ENCODE measurements around the gene SRSF12. TPM values are rescaled to one million over a fixed set of nuclear protein-coding genes. Genes with fewer than 3 reads are reported as not detected.

SRSF12 gene
- total RNA-seq, 2 experiments from 2014 or later, result not detected

GRCh38 chr6:89084954-89085353, 32.9 kb downstream of the SRSF12 start:
- ATAC-seq (ENCODE audit: poor library complexity) (no peak), DNase-seq (peak in 1 of 14 experiments; percentile 2)
- Histone ChIP-seq H3K9me3 (ENCODE audit: control insufficient read depth in 1 of 2, insufficient read depth in 1 of 2, low read length in 2 of 2) (no peaks in the 10 kb centered on the region), H3K27me3 (ENCODE audit: control insufficient read depth in 1 of 2, insufficient read depth in 2 of 2, low read length in 2 of 2) (no peaks in the 10 kb centered on the region), H3K36me3 (ENCODE audit: insufficient read depth, low read length) (peaks cover 35% of the 10 kb centered on the region), H3K4me1 (ENCODE audit: insufficient read depth, low read length) (peaks cover 21% of the 10 kb centered on the region), H3K27ac (ENCODE audit: low read depth in 1 of 2, low read length in 2 of 2) (no peak overlapping the region), H3K4me3 (ENCODE audit: low read length) (no peak overlapping the region)
- Mint-ChIP-seq H3K36me3 (ENCODE audit: low read depth) (peaks cover 68% of the 10 kb centered on the region), H3K27me3 (peaks cover 5% of the 10 kb centered on the region), H3K4me3 (peak overlapping the region; percentile 75), H3K9me3 (no peaks in the 10 kb centered on the region), H3K4me1 (ENCODE audit: low read depth) (peaks cover 59% of the 10 kb centered on the region), H3K27ac (peak overlapping the region; percentile 97)
- ChIA-PET CTCF (interaction anchor here (2.0 kb wide), 1 partner anchor 61 kb away, joined by 6 read pairs; the partner anchor contains the start of gene PM20D2), POLR2A (interaction anchor here (0.7 to 5.9 kb wide), 14 partner anchors 10 to 287 kb away, joined by 3 to 71 read pairs (median 4); partner anchors contain the start of genes PM20D2, RNGTT and UBE2J1)
- intact Hi-C loops (cut with DNase I, micrococcal nuclease), result loop anchor here (5.0 to 10.0 kb wide), 7 partner anchors 123 to 1930 kb away; partner anchors contain the start of genes UBE2J1 (in 2 of the 2), CASP8AP2 (in 1 of the 2), MAP3K7 (in 1 of the 2) and RNGTT (in 1 of the 2)
- TF ChIP-seq CTCF (IDR thresholded peaks at IDR 0.05), result no peak

DNA sequence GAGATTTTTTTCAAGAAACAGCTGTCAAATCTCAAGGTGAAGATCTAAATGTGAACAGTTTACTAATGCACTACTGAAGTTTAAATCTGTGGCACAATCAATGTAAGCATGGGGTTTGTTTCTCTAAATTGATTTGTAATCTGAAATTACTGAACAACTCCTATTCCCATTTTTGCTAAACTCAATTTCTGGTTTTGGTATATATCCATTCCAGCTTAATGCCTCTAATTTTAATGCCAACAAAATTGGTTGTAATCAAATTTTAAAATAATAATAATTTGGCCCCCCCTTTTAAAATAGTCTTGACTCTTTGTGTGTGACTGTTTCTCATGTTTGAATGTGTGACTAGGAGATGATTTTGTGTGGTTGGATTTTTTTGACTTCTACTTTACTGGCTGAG, 33.3 kb downstream of the SRSF12 start:
- Mint-ChIP-seq H3K9me3 (no peaks in the 10 kb centered on the region), H3K27ac (peak overlapping the region; percentile 97), H3K4me1 (ENCODE audit: low read depth) (peaks cover 59% of the 10 kb centered on the region), H3K27me3 (peaks cover 5% of the 10 kb centered on the region), H3K36me3 (ENCODE audit: low read depth) (peaks cover 72% of the 10 kb centered on the region), H3K4me3 (peak overlapping the region; percentile 75)
- TF ChIP-seq CTCF (IDR thresholded peaks at IDR 0.05), result no peak
- Histone ChIP-seq H3K4me1 (ENCODE audit: insufficient read depth, low read length) (peaks cover 21% of the 10 kb centered on the region), H3K4me3 (ENCODE audit: low read length) (no peak overlapping the region), H3K27ac (ENCODE audit: low read depth in 1 of 2, low read length in 2 of 2) (no peak overlapping the region), H3K27me3 (ENCODE audit: control insufficient read depth in 1 of 2, insufficient read depth in 2 of 2, low read length in 2 of 2) (no peaks in the 10 kb centered on the region), H3K36me3 (ENCODE audit: insufficient read depth, low read length) (peaks cover 35% of the 10 kb centered on the region), H3K9me3 (ENCODE audit: control insufficient read depth in 1 of 2, insufficient read depth in 1 of 2, low read length in 2 of 2) (no peaks in the 10 kb centered on the region)
- intact Hi-C loops (cut with DNase I, micrococcal nuclease), result loop anchor here (5.0 to 10.0 kb wide), 6 partner anchors 122 to 1930 kb away; partner anchors contain the start of genes UBE2J1 (in 2 of the 2), CASP8AP2 (in 1 of the 2), RNGTT (in 1 of the 2) and SLC35A1 (in 1 of the 2)
- DNase-seq (no peak), ATAC-seq (ENCODE audit: poor library complexity) (no peak)
- CTCF ChIA-PET, result interaction anchor here (2.0 kb wide), 1 partner anchor 61 kb away, joined by 6 read pairs; the partner anchor contains the start of gene PM20D2
- POLR2A ChIA-PET, result interaction anchor here (0.9 to 5.9 kb wide), 10 partner anchors 11 to 287 kb away, joined by 3 to 71 read pairs (median 8); partner anchors contain the start of genes PM20D2, RNGTT and UBE2J1

DNA sequence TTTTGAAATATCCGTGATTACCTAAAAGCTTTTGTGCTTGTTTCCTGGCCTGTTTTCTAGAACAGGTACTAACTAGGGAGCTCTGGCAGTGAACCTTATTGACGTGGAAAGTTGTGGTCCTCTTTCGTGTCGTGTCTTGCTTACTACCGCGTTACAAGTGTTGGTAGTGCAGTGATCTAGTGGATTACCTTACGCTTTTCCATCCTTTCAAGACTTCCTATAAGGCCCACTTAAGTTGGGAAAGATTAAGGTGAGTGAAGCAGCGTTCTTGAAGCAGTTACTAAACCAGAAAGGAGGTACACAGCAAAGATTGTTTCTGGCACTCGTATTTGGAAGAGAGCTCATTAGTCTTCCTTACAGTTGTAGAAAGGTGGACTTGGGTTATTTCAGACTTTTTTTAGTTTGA, 35.4 kb downstream of the SRSF12 start:
- Histone ChIP-seq H3K4me3 (ENCODE audit: low read length) (peak overlapping the region; percentile 96), H3K27ac (ENCODE audit: low read depth in 1 of 2, low read length in 2 of 2) (peak overlapping the region; percentile 94 to 96), H3K27me3 (ENCODE audit: control insufficient read depth in 1 of 2, insufficient read depth in 2 of 2, low read length in 2 of 2) (no peaks in the 10 kb centered on the region), H3K9me3 (ENCODE audit: control insufficient read depth in 1 of 2, insufficient read depth in 1 of 2, low read length in 2 of 2) (no peaks in the 10 kb centered on the region), H3K4me1 (ENCODE audit: insufficient read depth, low read length) (peaks cover 34% of the 10 kb centered on the region), H3K36me3 (ENCODE audit: insufficient read depth, low read length) (peaks cover 35% of the 10 kb centered on the region)
- Mint-ChIP-seq H3K27ac (peak overlapping the region; percentile 97), H3K4me3 (peak overlapping the region; percentile 95), H3K9me3 (no peaks in the 10 kb centered on the region), H3K36me3 (ENCODE audit: low read depth) (peaks cover 72% of the 10 kb centered on the region), H3K27me3 (peaks cover 5% of the 10 kb centered on the region), H3K4me1 (ENCODE audit: low read depth) (peaks cover 53% of the 10 kb centered on the region)
- ChIA-PET CTCF (interaction anchor here (2.3 kb wide), 1 partner anchor 118 kb away, joined by 8 read pairs; the partner anchor contains the start of gene RNGTT), POLR2A (interaction anchor here (2.3 to 7.1 kb wide), 9 partner anchors 9 to 274 kb away, joined by 8 to 212 read pairs (median 50); partner anchors contain the start of genes PM20D2, RNGTT, SRSF12 and UBE2J1)
- DNase-seq (peak in 3 of 14 experiments; percentile 37 to 54 (median 39)), ATAC-seq (ENCODE audit: poor library complexity) (no peak)
- no peak for TF ChIP-seq CTCF (IDR thresholded peaks at IDR 0.05)
- intact Hi-C loops (cut with DNase I, micrococcal nuclease), result loop anchor here (5.0 to 10.0 kb wide), 6 partner anchors 120 to 1928 kb away; partner anchors contain the start of genes UBE2J1 (in 2 of the 2), CASP8AP2 (in 1 of the 2), RNGTT (in 1 of the 2) and SLC35A1 (in 1 of the 2)

All from CD4-positive, alpha-beta T cell (primary cell).